Left lung (tissue), 10 donors: Measurements from ENCODE around the gene RICTOR. TPM values are rescaled to one million over a fixed set of nuclear protein-coding genes. Genes with fewer than 3 reads are reported as not detected.

ENCODE experiments used
- ATAC-seq: fragments of 200-7000 bp; cut with Tn5 transposase; one replicate; pipeline ENCODE4 v1.9.1; 2020; ENCODE audit warnings: moderate library complexity
- DNase-seq, 4 donors: peaks; one replicate each; pipeline ENCODE4 v3.0.0-alpha.2; 2013 to 2020
- H3K27ac ChIP-seq, 2 donors: fragments of 200-600 bp; sonication (generic) in 1 of 2; one replicate each; pipeline versions ENCODE4 v1.5.0 to v1.8.0; 2020 to 2021
- H3K27me3 ChIP-seq, 2 donors: fragments of 200-600 bp; sonication (generic) in 1 of 2; one replicate each; pipeline versions ENCODE4 v1.5.0 to v1.8.0; 2020 to 2021
- H3K36me3 ChIP-seq, 2 donors: fragments of 200-600 bp; sonication (generic) in 1 of 2; one replicate each; pipeline versions ENCODE4 v1.5.0 to v1.8.0; 2020 to 2021
- H3K4me1 ChIP-seq, 2 donors: fragments of 200-600 bp; one replicate each; pipeline ENCODE4 v1.8.0; 2021
- H3K4me3 ChIP-seq, 2 donors: fragments of 200-600 bp; sonication (generic) in 1 of 2; one replicate each; pipeline versions ENCODE4 v1.5.0 to v1.8.0; 2020 to 2021; ENCODE audit warnings: mild to moderate bottlenecking in 1 of 2
- H3K9me3 ChIP-seq, 2 donors: fragments of 200-600 bp; sonication (generic) in 1 of 2; one replicate each; pipeline versions ENCODE4 v1.5.0 to v1.8.0; 2020 to 2021
- CTCF ChIP-seq, 2 donors: fragments of 200-600 bp; sonication (generic) in 1 of 2; IDR thresholded peaks; one replicate each; pipeline versions ENCODE4 v1.5.0 to v1.8.0; 2021; ENCODE audit warnings: antibody characterized with exemption in 2 of 2
- intact Hi-C, 2 donors: fragments of 100-400 bp; cut with DNase I; formaldehyde crosslinking; loops; one replicate each; pipeline versions ENCODE4 v1.11.2 to v1.14.2; 2022
- polyA plus RNA-seq, 6 donors: library from polyadenylated mRNA; unstranded; fragments of 120-200 nt; gene quantifications; one replicate each; pipeline ENCODE4 v1.2.1, GENCODE V29; 2013; ENCODE audit not compliant: insufficient read length in 6 of 6
- total RNA-seq, 2 donors: library from RNA; stranded (reverse); fragmentation: NEBNext Ultra II Directional; extraction: Animal tissue kit (Norgen Biotek cat#: 25700); gene quantifications; one replicate each; pipeline ENCODE4 v1.2.1, GENCODE V29; 2021
- donor health status: DM: no; HTN: yes; CAD: no.
- donor health status: DM: no; HTN: no; CAD: no.

RICTOR gene
- total and polyA plus RNA-seq, 8 donors, result 28.2 to 37.5 (median 31.9) TPM

GRCh38 chr5:38916802-38917201, 157.4 kb downstream of the RICTOR start:
- ATAC-seq, result no peak

GRCh38 chr5:38913714-38914113, 160.5 kb downstream of the RICTOR start:
- DNase-seq (no peak), ATAC-seq (no peak)
- intact Hi-C loops, result no loop called here
- TF ChIP-seq CTCF (IDR thresholded peaks at IDR 0.05), result no peak
- Histone ChIP-seq H3K27ac (no peak overlapping the region), H3K9me3 (peaks cover 0 to 4% of the 10 kb centered on the region in 2 donors), H3K4me1 (no peaks in the 10 kb centered on the region), H3K36me3 (peaks cover 0 to 36% of the 10 kb centered on the region in 2 donors), H3K27me3 (no peaks in the 10 kb centered on the region), H3K4me3 (no peak overlapping the region)

More at GRCh38 chr5:38916802-38917201, 157.4 kb downstream of the RICTOR start:
- H3K4me1 ChIP-seq, result no peaks in the 10 kb centered on the region
- H3K27ac ChIP-seq, result no peak overlapping the region
- H3K4me3 ChIP-seq, result no peak overlapping the region
- peaks cover 0 to 45% of the 10 kb centered on the region in 2 donors for H3K36me3 ChIP-seq
- no peaks in the 10 kb centered on the region for H3K9me3 ChIP-seq
- no peaks in the 10 kb centered on the region for H3K27me3 ChIP-seq
- TF ChIP-seq CTCF (IDR thresholded peaks at IDR 0.05), result no peak
- DNase-seq, result no peak
- intact Hi-C loops, result no loop called here

- no peaks in the 10 kb centered on the region for H3K27me3 ChIP-seq
These were observed 162.3 kb downstream of the RICTOR start for GRCh38 chr5:38911933-38912332.

GRCh38 chr5:38906503-38906902, 167.7 kb downstream of the RICTOR start:
- H3K36me3 ChIP-seq, result peaks cover 0 to 75% of the 10 kb centered on the region in 2 donors

More at GRCh38 chr5:38911933-38912332, 162.3 kb downstream of the RICTOR start:
- DNase-seq (no peak), ATAC-seq (no peak)
- Histone ChIP-seq H3K27ac (no peak overlapping the region), H3K9me3 (peaks cover 0 to 4% of the 10 kb centered on the region in 2 donors), H3K4me3 (no peak overlapping the region), H3K36me3 (peaks cover 0 to 35% of the 10 kb centered on the region in 2 donors), H3K4me1 (no peaks in the 10 kb centered on the region)
- no peak for TF ChIP-seq CTCF (IDR thresholded peaks at IDR 0.05)
- intact Hi-C loops, result no loop called here

GRCh38 chr5:38905516-38905915, 168.7 kb downstream of the RICTOR start:
- H3K36me3 ChIP-seq, result peaks cover 0 to 83% of the 10 kb centered on the region in 2 donors
- TF ChIP-seq CTCF (IDR thresholded peaks at IDR 0.05), result no peak
- H3K4me3 ChIP-seq, result no peak overlapping the region
- intact Hi-C loops, result no loop called here
- peaks cover 0 to 4% of the 10 kb centered on the region in 2 donors for H3K9me3 ChIP-seq
- ATAC-seq (no peak), DNase-seq (no peak)
- H3K4me1 ChIP-seq, result no peaks in the 10 kb centered on the region
- H3K27ac ChIP-seq, result no peak overlapping the region
- H3K27me3 ChIP-seq, result no peaks in the 10 kb centered on the region

More at GRCh38 chr5:38906503-38906902, 167.7 kb downstream of the RICTOR start:
- Histone ChIP-seq H3K4me3 (no peak overlapping the region), H3K9me3 (peaks cover 0 to 4% of the 10 kb centered on the region in 2 donors), H3K4me1 (no peaks in the 10 kb centered on the region), H3K27ac (no peak overlapping the region), H3K27me3 (no peaks in the 10 kb centered on the region)
- ATAC-seq (no peak), DNase-seq (no peak)
- no peak for TF ChIP-seq CTCF (IDR thresholded peaks at IDR 0.05)
- intact Hi-C loops, result no loop called here
